Measurements from ENCODE around the gene SLC35F6.

- TF ChIP-seq ATF3 (CRISPR knock-in tag; conservative IDR thresholded peaks at IDR 0.05) (no peak), RELA (CRISPR knock-in tag; IDR thresholded peaks at IDR 0.05; ENCODE audit: borderline replicate concordance) (no peak)
Measured at GRCh38 chr2:26746934-26747333, 17.1 kb upstream of the SLC35F6 start.
